GM20431 (cell line): ENCODE data around the gene NDEL1.

ENCODE experiments used
- in situ Hi-C: fragments of 300-500 bp; cut with MseI, MboI; formaldehyde crosslinking; loops from one replicate; pipeline ENCODE4 v1.15.0; 2020; ENCODE audit warnings: low sequenced_read_pairs; ENCODE audit not compliant: unreplicated experiment

NDEL1 gene

DNA sequence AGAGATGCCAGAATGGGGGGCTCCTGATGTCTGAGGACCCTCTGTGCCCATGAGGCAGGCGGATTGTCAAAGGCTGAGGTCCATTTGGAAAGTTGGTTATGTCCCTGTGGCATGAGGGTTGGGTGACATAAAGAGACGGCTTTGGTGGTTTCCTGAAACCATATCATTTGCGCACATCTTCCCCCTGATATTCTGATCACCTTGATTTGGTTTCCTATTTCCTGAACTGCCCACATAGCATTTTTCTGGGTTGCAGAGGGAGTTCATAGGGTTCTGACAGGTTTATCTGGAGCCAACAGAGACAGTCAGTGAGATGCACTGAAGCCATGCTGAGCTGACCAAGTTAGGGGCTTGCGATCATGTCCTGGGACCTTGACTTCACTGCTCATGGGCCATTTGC is 22.4 kb upstream of the NDEL1 start:
- in situ Hi-C loops = loop anchor here (10.0 kb wide), 1 partner anchor 331 kb away; the partner anchor contains the start of gene CCDC42

DNA sequence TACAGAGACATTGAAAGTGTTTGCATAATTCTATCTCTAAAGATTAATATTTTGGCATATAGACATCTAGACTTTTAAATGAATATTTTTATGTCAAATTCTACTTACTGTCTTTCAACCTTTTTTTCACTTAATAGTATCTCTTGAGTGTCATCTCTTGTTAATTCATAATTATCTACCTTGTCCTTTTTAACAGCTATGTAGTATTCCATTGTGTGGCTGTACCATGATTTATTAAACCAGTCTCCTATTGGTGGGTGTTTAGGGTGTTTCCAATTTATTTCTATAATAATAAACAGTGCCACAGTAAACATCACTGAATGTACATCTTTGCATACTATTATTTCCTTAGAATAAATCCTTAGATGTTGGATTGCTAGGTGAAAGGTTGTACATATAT is 21.7 kb upstream of the NDEL1 start:
- in situ Hi-C loops = loop anchor here (10.0 kb wide), 1 partner anchor 331 kb away; the partner anchor contains the start of gene CCDC42

DNA sequence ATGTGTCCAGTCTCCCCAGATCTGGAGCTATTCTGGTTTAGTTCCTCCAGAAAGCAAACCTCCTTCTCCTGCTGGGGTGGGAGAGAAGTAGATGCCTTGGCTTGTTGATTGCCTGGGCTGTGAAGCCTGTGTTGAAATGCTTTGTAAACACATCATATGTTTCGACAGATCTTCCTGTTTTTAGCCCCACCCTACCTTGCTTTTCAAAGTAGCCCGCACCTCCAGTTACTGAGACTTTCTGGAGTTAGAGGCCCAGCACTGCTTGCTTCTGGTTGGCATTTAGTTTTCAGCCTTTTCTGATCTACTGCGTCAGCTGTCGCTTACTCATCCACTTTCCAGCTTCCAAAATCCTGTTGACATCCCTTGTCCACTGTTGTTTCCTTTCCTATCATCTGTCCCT is 17.9 kb upstream of the NDEL1 start:
- in situ Hi-C loops = loop anchor here (10.0 kb wide), 1 partner anchor 327 kb away; the partner anchor contains the start of gene CCDC42

DNA sequence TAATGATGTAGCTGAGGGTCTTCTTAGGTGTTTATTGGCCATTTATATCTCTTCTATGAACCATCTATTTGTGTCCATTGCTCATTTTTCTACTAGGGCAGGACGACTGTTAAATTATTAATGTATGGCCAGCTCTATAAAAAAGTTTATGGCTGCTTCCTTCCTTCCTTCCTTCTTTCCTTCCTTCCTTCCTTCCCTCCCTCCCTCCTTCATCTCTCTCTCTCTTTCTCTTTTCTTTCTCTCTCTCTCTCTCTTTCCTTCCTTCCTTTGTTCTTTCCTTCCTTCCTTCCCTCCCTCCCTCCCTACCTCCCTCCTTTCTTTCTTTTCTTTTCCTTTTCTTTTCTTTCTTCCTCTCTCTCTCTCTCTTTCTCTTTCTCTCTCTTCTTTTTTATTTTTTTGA is 17.2 kb upstream of the NDEL1 start:
- in situ Hi-C loops = loop anchor here (10.0 kb wide), 1 partner anchor 326 kb away; the partner anchor contains the start of gene CCDC42

DNA sequence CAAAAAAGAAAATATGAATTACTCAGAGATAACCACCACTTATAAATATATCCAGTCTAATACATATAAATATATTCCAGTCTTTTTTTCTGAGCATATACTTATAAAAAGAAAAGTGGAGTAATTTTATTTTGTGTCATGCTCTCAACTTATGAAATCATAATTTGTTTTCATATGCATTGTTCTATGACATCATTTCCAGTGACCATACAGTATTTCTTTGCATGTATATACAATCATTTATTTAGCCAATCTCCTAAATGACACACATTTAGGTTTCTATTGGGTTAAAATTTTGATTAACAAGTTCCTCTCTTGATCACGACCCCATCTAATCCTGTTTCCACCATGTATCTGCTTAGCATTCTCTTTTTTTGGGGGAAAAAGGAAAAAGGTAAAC is 16.4 kb upstream of the NDEL1 start:
- in situ Hi-C loops = loop anchor here (10.0 kb wide), 1 partner anchor 325 kb away; the partner anchor contains the start of gene CCDC42

DNA sequence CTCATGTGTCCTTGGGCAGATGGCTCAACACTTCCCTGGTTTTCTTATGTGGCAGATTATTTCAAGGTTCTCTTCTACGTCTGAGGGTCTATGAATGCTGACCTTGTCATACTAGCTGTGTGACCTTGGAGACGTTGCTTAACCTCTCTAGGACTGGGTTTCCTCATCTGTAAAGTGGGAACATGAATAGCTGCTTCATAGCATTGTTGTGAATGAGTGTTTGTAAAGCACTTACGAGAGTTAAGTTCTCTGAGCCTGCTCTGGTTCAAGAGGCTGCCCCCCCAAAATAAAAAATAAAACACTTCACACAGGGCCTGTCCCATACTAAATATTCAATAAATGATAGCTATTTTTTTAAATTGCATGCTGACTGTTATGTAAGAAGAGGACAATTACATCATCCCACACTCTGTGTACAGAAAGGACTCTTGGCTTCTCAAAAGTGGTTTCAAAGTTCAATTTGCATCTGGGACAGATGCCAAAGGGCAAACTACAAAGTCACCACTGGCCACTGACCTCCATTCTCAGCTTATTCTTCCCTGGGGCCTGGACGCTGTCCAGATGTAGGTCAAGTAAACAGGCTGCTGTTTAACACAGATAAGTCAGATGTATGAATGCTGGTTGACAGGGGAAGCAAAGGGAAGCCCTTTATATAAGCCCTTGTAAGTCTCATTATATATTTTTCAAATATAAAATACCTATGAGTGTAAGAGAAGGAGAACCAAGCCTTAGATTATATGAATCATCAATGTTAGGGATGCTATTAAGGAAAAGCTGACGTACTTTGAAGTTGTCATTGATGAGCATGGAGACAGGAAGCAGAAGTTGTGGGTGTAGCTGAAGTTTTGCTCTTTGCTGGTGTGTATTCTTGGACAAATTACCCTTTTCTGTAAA is 15.4 kb upstream of the NDEL1 start:
- in situ Hi-C loops = no loop called here

DNA sequence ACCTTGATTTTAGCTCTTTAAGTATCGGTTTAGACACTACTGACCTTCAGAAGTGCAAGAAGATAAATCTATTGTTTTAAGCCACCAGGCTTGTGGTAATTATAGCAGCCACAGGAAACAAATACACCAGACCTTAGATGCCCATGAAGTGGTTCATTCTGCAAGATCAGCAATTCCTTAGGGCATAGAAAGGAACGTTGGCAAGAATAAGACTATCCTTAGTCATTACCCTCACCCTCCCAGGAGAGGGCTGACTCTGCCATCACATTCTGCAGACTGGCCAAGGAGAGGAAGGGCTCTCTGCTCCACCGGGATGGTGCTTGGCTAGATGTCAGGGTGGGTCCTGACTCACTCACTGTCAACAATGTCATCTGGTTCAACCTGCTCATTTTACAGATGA is 14.1 kb upstream of the NDEL1 start:
- in situ Hi-C loops = no loop called here

DNA sequence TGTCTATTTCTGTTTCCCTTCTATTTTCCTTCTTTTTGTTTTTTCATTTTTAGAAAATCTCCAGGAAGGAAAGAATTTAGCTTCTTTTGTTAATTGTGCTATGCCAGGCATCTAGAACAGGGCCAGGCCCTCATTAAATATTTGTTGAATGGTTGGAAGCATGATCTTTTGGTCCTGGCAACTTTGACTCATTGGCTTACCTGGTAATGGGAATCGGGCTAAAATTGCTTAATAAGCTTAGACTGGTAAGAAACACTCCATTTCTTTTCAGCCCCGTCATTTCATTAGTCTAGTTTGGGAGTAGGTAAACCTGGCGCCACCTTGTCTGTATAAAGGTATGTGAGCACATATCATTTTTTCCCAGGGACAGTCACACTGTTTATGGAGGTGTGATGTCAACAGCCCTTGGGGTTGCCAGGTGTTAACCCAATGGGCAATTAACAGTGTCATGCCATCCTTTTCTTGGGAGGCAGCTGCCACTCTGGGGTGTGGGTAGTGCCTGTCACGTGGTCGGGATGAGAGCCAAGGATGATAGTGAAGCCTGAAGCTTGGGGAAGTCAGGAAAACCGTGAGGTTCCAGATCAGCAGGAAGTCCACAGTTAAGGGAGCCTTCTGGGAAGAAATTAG is 9.5 kb upstream of the NDEL1 start:
- in situ Hi-C loops = no loop called here

DNA sequence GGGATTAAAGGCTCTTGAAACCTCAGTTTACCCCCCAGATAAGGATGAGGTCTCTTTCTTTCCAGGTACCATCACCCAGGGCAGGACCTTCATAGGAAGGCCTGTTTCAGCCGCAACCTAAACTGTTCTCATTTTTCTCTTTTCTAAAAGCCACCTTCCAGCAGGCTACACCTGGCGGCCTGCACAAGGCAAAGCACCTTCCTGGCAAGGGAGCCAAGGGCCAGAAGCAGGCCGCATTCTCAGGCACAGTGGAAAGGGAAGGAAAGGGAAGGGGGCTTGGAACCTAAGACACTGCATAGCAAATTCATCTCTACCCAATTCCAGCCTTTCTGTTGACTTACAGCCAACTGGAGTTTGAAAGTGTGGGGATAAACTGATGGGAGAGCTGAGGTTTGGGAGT is 8.9 kb upstream of the NDEL1 start:
- in situ Hi-C loops = no loop called here

DNA sequence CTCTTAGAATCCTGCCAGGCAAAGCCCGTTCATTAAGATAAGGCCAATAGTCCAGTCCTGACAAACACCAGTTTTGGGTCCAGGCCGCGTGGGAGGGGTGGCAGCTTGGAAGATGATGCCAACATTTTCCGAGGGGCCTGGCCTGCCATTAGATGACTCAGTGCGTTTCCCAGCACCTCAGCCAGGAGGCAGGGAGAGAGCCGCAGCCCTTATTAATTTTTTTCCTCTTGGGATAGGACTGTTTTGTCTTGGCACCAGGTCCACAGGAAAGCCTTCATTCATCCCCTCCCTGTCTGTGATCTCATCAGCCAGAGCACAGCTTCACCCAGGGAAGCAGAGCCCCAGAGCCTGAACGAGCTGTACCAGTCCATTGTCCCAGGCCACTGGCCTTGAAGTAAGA is 4.7 kb upstream of the NDEL1 start:
- in situ Hi-C loops = no loop called here

DNA sequence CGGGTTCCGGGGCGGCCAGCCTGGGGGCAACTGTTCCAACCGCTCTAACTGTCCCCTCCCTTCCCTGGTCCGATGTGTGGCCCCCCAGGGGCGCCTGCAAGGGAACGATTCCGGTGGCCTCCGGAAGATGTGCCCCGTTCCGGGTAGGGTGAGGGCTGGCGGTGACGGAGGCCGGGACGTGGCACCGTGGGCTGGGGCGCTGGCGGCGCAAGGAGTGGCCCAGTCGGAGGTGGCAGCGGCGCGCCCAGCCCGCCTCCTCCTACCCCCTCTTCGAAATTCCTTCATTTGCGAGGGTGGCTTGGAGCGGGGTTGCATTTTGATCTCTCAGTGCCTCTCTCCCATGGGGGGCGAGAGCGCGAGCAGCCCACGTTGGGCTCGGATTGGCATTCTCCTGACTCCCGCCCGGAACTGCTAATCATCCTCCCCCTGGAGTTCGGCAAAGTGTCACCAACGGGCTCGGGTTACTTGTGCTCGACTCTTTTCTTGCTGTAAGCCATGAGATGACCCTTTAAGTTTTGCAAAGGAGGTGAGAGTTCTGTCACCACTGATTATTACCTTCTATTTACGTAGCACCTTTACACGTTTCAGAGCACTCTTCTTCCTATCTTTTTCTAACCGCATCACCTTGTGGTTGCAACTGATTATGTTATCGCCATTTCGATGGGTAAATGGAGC is 622 bp downstream of the NDEL1 start:
- in situ Hi-C loops = no loop called here

DNA sequence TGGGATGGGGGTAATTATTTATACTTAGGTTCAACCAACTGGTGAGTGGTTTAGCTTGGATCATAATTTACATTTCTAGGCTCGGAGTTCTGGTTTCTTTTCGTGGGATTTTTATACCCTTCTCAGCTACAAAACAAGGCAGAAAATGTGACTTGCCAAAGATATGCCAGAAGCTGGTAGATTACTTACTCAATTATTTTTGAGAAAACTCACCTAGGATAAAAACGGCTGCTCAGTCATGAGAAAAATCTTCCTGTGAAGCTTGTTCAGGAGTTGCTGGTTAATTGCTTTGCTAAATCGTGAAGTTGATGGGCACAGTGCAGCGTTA is 1.1 kb downstream of the NDEL1 start:
- in situ Hi-C loops = no loop called here

DNA sequence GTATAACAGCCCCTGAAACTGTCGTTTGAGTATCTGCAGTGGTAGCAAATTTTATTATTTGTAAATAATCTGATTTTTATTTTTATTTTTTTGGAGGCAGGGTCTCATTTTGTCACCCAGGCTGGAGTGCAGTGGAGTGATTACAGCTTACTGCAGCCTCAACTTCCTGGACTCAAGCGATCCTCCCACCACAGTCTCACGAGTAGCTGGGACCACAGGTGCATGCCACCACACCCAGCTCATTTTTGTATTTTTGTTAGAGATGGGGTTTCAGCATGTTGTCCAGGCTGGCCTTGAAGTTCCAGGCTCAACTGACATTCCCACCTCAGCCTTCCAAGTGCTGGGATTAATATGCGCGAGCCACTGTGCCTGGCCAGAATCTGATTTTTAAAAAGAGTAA is 2.8 kb downstream of the NDEL1 start:
- in situ Hi-C loops = no loop called here

DNA sequence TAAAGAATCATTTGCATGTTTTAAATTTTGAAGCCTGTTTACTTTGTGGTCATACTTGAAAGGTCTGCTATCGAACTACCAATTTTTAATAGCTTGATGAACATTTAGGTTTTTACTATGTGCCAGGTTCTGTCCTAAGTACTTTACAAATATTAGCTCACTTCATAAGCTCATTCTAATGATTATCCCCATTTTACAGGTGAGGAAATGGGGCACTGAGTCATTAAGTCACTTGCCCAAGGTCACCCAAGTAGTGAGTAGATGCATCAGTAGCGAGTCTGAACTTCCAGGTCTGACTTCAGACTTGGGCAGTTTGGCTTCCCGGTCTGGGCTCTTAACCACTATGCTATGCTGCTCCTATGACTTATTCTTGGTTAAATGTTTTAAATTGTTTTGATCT is 4.0 kb downstream of the NDEL1 start:
- in situ Hi-C loops = no loop called here

DNA sequence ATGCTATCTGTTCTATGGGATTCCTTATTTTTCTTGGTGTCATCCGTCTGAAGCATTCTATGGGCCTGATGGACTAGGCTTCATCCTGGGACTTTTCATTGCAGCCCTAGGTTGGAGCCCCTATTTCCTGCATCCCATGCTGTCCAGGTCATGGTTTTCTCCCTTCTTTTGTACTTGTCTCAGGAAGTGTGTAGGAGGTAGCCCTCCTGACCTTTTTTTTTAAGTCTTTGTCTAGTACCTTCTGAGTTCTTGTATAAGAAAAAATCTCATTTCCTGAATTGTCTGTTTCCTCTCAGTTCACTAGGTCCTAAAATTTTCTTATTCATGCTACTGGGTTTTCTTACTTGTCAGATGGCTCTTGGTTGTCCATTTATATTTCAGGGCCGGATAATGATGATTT is 6.0 kb downstream of the NDEL1 start:
- in situ Hi-C loops = no loop called here

DNA sequence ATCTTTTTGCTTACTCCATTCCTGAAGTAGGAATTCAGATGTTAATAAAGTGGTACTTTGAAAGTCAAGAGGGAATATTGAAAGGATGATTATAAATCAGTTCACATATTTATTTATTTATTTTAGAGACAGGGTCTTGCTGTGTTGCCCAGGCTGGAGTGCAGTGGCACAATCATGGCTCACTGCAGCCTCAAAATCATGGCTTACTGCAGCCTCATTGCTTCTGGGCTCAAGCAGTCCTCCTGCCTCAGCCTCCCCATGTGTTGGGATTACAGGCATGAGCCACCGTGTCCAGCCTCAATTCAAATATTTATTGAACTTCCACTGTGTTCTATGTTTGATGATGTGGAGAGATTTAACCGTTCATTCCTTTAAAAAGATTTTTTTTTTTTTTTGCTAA is 6.6 kb downstream of the NDEL1 start:
- in situ Hi-C loops = no loop called here

DNA sequence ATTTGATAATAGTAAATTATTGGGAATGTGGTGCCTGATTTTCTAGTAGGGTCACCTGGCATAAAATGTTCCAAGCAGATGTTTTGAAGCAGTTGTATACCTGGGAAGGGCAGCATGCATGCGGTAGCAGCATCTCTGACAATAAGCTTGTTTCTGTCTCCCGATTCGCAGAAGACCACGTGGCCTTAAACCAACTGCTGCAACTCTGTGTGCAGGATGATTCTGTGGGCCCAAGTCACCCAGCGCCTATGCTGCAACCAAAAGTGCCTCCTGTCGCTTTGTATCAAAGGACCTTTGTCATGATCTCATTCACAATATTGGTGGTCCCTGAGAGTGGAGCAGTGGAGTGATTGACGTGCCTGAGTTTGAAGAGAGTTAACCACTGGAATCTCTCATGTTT is 8.1 kb downstream of the NDEL1 start:
- in situ Hi-C loops = no loop called here

DNA sequence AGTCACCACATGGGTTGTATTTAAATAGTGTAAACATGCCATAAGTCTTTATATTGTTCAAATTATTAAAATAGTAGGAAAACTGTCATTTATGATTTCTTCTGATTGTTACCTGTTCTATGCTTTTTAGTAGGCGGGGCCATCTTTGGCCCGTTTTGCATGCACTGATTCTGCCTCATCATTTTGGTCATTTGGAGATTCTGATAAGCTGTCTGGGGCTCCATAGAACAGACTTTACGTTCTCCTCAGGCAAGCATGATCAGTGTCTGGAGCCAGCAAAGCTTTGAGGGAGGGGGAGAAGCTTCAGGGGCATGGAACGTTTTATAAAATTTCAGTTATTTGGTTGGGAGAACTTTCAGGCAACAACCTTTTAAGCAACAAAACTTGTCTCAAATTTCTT is 8.8 kb downstream of the NDEL1 start:
- in situ Hi-C loops = no loop called here

DNA sequence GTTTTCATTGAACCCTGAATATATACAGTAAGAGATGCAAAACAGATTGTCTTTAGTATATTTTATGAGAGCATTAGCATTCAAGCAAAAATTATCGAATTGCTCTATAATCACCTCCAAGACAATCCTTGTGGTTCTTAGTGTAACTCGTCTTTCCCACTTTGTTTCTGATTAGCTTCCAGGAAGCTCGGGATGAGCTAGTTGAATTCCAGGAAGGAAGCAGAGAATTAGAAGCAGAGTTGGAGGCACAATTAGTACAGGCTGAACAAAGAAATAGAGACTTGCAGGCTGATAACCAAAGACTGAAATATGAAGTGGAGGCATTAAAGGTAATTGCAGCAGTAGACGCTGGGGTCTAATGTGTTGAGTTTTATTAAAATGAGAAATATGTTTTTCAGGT is 9.9 kb downstream of the NDEL1 start:
- in situ Hi-C loops = no loop called here

DNA sequence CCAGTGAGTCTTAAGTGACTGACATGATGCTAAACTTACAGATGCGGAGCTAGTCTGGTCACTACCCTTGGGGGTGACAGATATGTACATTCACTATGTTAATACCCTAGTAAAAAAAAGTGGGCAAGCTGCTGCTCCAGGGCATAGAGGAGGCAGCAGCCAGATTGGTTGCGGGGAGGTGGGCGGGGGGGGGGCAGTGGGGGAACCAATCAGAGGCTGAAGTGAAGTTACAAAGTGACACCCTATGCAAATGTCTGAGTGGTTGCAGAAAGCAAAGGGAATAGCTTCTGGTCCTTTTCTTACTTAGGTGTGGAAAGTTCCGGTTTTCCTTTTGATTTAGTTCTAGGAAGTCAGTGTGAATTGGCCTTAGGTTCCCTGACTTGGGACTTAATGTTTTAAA is 12.1 kb downstream of the NDEL1 start:
- in situ Hi-C loops = no loop called here

DNA sequence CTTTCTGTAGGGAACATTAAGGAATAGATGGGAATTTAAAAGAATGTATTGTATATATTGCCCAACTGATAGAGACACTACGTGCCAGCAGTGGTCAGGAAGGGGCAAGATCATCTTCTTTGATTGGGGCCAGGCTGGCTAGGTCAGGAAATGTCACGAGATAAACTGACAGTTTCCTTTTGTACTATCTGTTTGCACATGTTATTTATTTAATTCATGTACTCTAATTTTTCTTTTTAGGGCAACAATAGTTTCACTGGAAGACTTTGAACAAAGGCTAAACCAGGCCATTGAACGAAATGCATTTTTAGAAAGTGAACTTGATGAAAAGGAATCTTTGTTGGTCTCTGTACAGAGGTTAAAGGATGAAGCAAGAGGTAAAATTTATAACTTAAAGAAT is 12.6 kb downstream of the NDEL1 start:
- in situ Hi-C loops = no loop called here
